Body of pancreas (tissue), 4 donors: Measurements from ENCODE around the gene NRCAM.

Experiments
- CTCF ChIP-seq, 7 experiments: fragments of 450-650 bp in 4 of 7; fragments of 200-600 bp in 3 of 7; sonication (generic) in 3 of 7; IDR thresholded peaks; one replicate each; pipeline ENCODE4 v1.5.1; 2016 to 2019; ENCODE audit warnings: antibody characterized with exemption in 7 of 7
- POLR2A ChIP-seq, 3 donors: fragments of 450-650 bp; IDR thresholded peaks; one replicate each; pipeline ENCODE4 v1.6.1; 2016; ENCODE audit warnings: antibody characterized with exemption in 3 of 3, mild to moderate bottlenecking in 2 of 3

GRCh38 chr7:108374899-108375298 is 81.3 kb downstream of the NRCAM start:
- TF ChIP-seq POLR2A (IDR thresholded peaks at IDR 0.05) (no peak), CTCF (IDR thresholded peaks at IDR 0.05) (no peak)
